IMR-90 (cell line): ENCODE measurements around the gene CYB561A3.

Experiments
- MXI1 ChIP-seq: IDR thresholded peaks from 2 replicates; pipeline ENCODE4 v1.6.1; 2012; ENCODE audit warnings: low read depth, mild to moderate bottlenecking, low read length, moderate library complexity, borderline replicate concordance
- NFE2L2 ChIP-seq: fragments of 150-350 bp; IDR thresholded peaks from 2 replicates; pipeline ENCODE4 v1.6.1; 2016; ENCODE audit warnings: low read depth, mild to moderate bottlenecking, low read length
- POLR2A ChIP-seq: IDR thresholded peaks from 2 replicates; pipeline ENCODE4 v1.6.1; 2012; ENCODE audit warnings: mild to moderate bottlenecking, low read depth, low read length
- RAD21 ChIP-seq: IDR thresholded peaks from 2 replicates; pipeline ENCODE4 v1.6.1; 2012; ENCODE audit warnings: low read length, improper control_type of control experiment
- RCOR1 ChIP-seq: IDR thresholded peaks from 2 replicates; pipeline ENCODE4 v1.6.1; 2012; ENCODE audit warnings: mild to moderate bottlenecking, low read length, improper control_type of control experiment; ENCODE audit not compliant: insufficient replicate concordance
- RFX5 ChIP-seq: IDR thresholded peaks from 2 replicates; pipeline ENCODE4 v1.8.0; 2012; ENCODE audit warnings: low read depth, mild to moderate bottlenecking, low read length, moderate library complexity
- TF ChIP-seq, protein P1 (sequence below): conservative IDR thresholded peaks from 2 replicates; pipeline ENCODE4 v1.5.1; 2012; ENCODE audit warnings: mild to moderate bottlenecking, low read depth, low read length, improper control_type of control experiment
- TF ChIP-seq, protein P2 (sequence below): fragments of 150-350 bp; IDR thresholded peaks from 2 replicates; pipeline ENCODE4 v1.6.1; 2017; ENCODE audit warnings: mild to moderate bottlenecking, antibody characterized with exemption, low read length, low read depth

DNA sequence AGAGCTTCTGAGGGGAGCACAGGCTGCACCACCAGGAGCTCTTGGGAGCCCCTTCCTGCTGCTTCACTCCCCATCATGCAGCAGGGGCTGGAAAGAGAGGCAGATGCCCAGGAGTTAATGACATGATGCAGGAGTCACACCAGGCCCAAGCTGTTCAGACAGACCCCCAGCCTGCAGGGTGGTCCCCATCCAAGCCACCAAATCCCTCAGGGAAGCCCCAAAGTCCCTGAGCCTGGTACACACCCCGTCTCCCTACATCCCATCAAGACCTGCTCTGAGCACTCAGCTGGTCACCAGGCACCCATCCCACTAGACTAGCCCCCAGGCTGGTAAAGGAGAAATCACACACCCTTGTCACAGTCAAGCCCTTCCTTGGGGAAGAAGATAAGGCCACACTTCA lies 11.3 kb downstream of the CYB561A3 start:
- TF ChIP-seq, protein P1, sequence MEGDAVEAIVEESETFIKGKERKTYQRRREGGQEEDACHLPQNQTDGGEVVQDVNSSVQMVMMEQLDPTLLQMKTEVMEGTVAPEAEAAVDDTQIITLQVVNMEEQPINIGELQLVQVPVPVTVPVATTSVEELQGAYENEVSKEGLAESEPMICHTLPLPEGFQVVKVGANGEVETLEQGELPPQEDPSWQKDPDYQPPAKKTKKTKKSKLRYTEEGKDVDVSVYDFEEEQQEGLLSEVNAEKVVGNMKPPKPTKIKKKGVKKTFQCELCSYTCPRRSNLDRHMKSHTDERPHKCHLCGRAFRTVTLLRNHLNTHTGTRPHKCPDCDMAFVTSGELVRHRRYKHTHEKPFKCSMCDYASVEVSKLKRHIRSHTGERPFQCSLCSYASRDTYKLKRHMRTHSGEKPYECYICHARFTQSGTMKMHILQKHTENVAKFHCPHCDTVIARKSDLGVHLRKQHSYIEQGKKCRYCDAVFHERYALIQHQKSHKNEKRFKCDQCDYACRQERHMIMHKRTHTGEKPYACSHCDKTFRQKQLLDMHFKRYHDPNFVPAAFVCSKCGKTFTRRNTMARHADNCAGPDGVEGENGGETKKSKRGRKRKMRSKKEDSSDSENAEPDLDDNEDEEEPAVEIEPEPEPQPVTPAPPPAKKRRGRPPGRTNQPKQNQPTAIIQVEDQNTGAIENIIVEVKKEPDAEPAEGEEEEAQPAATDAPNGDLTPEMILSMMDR = no peak
- TF ChIP-seq, protein P2, sequence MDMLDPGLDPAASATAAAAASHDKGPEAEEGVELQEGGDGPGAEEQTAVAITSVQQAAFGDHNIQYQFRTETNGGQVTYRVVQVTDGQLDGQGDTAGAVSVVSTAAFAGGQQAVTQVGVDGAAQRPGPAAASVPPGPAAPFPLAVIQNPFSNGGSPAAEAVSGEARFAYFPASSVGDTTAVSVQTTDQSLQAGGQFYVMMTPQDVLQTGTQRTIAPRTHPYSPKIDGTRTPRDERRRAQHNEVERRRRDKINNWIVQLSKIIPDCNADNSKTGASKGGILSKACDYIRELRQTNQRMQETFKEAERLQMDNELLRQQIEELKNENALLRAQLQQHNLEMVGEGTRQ = no peak
- no peak for TF ChIP-seq RAD21
- no peak for TF ChIP-seq MXI1
- no peak for TF ChIP-seq POLR2A
- no peak for TF ChIP-seq NFE2L2
- TF ChIP-seq RCOR1 = no peak
- no peak for TF ChIP-seq RFX5
